ENCODE data around the gene RPS25.
"Not testable (repeated sequence)": the region's sequence is repeated elsewhere in the genome, so short reads cannot be mapped to it uniquely, and the experiment has no call there.

The RPS25 gene

DNA sequence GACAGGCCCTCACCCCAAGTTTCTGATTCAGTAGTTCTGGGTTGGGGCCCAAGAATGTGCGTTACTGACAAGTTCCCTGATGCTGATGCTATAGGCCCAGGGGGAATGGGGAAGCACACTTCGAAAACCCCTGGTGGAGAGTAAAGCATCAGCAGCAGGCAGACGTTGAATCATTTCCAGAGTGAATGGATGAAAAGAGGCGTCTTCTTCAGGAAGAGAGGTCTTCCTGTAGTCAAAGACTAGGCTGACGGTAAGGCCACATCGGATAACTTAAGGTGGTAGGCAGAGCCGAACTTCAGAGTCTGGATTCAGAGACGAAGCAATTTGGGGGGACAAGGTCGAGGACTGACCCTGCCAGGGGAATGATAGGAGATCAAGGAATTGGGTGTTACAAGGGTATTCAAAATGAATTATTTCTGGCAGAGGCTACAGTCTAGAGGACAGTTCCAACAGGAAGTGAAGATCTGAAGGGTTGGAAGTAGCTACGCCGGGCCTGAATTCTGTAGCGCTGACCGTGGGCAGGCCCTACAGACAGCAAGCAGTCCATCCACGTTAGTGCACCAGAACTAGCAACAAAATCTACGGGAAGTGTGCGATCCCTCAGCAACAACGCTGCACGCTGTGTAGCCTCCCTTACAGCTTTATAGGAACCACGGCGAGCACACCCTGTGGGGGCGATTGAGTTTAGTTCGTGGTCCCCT is 21.1 kb downstream of the RPS25 start:
- peaks cover 12% of the 10 kb centered on the region for H3K4me1 ChIP-seq (ENCODE audit: control insufficient read depth, insufficient read depth, low read length, poor library complexity, severe bottlenecking)
- H3K9me3 ChIP-seq (ENCODE audit: control insufficient read depth, low read length), result peaks cover 5% of the 10 kb centered on the region
- peak overlapping the region; percentile 96 for H3K4me3 ChIP-seq (ENCODE audit: extremely low read depth, insufficient read depth, low read length, poor library complexity, severe bottlenecking)
- 33% methylated on average over 19 to 22 of the region's 22 CpGs for WGBS, 2 experiments (ENCODE audit: insufficient coverage in 2 of 2)
- no peak overlapping the region for H3K27ac ChIP-seq (ENCODE audit: low read depth, low read length, severe bottlenecking)
- H3K36me3 ChIP-seq (ENCODE audit: control insufficient read depth, insufficient read depth, low read length), result peaks cover 40% of the 10 kb centered on the region

DNA sequence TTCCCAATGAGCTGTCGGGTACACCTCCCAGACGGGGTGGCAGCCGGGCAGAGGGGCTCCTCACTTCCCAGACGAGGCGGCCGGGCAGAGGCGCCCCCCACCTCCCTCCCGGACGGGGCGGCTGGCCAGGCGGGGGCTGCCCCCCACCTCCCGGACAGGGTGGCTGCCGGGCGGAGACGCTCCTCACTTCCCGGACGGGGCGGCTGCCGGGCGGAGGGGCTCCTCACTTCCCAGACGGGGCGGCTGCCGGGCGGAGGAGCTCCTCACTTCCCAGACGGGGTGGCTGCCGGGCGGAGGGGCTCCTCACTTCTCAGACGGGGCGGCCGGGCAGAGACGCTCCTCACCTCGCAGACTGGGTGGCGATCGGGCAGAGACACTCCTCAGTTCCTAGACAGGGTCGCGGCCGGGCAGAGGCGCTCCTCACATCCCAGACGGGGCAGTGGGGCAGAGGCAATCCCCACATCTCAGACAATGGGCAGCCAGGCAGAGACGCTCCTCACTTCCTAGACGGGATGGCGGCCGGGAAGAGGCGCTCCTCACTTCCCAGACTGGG is 26.6 kb downstream of the RPS25 start:
- H3K4me1 ChIP-seq (ENCODE audit: control insufficient read depth, insufficient read depth, low read length, poor library complexity, severe bottlenecking); H3K9me3 ChIP-seq (ENCODE audit: control insufficient read depth, low read length); H3K27ac ChIP-seq (ENCODE audit: low read depth, low read length, severe bottlenecking); H3K4me3 ChIP-seq (ENCODE audit: extremely low read depth, insufficient read depth, low read length, poor library complexity, severe bottlenecking): not testable (repeated sequence)
- WGBS, 2 experiments (ENCODE audit: insufficient coverage in 2 of 2), result 95 to 99% methylated on average over 17 to 21 of the region's 44 CpGs
- peaks cover 11% of the 10 kb centered on the region for H3K36me3 ChIP-seq (ENCODE audit: control insufficient read depth, insufficient read depth, low read length)

DNA sequence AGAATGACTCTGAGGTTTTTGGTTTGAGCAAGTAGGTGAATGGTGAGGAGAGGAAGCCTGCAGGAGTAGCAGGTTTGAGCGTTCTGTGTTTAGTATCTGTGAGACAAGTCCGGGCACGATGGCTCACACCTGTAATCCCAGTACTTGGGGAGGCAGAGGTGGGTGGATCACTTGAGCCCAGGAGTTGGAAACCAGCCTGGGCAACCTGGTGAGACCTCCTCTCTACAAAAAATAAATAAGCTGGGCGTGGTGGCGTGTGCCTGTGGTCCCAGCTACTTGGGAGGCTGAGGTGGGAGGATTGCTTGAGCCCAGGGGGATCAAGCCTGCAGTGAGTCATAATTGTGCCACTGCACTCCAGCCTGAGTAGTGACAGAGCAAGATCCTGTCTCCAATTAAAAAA is 29.9 kb downstream of the RPS25 start:
- 100% methylated on average over 3 to 4 of the region's 5 CpGs for WGBS, 2 experiments (ENCODE audit: insufficient coverage in 2 of 2)
- H3K4me3 ChIP-seq (ENCODE audit: extremely low read depth, insufficient read depth, low read length, poor library complexity, severe bottlenecking), result no peak overlapping the region
- H3K27ac ChIP-seq (ENCODE audit: low read depth, low read length, severe bottlenecking), result no peak overlapping the region
- H3K4me1 ChIP-seq (ENCODE audit: control insufficient read depth, insufficient read depth, low read length, poor library complexity, severe bottlenecking), result no peaks in the 10 kb centered on the region
- H3K36me3 ChIP-seq (ENCODE audit: control insufficient read depth, insufficient read depth, low read length), result no peaks in the 10 kb centered on the region
- peaks cover 5% of the 10 kb centered on the region for H3K9me3 ChIP-seq (ENCODE audit: control insufficient read depth, low read length)

DNA sequence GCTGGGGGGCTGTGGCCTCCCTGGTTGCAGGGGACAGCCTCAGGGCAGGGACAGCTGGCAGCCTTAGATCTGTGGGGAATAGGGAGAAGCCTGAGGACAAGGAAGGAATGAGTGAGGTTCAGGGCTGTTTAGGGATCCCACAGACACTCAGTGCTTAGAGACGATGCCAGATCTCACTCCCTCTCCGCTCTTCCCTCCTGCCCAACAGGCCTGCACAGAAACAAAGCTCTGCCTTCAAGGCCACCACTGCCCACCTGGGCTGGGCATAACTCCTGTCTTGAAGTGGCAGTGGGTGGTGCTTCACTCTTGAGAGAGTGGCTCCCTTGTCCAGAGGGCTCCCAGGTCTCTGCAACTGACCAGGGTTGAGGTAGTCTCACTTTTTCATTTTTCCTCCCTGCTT is 33.3 kb downstream of the RPS25 start:
- WGBS, 2 experiments (ENCODE audit: insufficient coverage in 2 of 2), result 76 to 100% methylated on average over 2 of the region's 2 CpGs
- Histone ChIP-seq H3K9me3 (ENCODE audit: control insufficient read depth, low read length) (no peaks in the 10 kb centered on the region), H3K36me3 (ENCODE audit: control insufficient read depth, insufficient read depth, low read length) (no peaks in the 10 kb centered on the region), H3K4me1 (ENCODE audit: control insufficient read depth, insufficient read depth, low read length, poor library complexity, severe bottlenecking) (no peaks in the 10 kb centered on the region), H3K27ac (ENCODE audit: low read depth, low read length, severe bottlenecking) (no peak overlapping the region), H3K4me3 (ENCODE audit: extremely low read depth, insufficient read depth, low read length, poor library complexity, severe bottlenecking) (no peak overlapping the region)

DNA sequence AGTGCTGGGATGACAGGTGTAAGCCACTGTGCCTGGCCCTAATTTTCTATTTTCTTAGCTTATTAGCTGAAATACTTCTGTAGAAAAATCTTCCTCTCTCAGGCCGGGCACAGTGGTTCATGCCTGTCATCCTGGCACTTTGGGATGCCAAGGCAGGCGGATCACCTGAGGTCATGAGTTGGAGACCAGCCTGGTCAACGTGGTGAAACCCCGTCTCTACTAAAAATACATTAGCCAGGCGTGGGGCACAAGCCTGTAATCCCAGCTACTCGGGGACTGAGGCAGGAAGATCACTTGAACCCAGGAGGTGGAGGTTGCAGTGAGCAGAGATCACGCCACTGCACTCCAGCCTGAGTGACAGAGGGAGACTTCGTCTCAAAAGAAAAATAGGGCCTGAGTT is 33.8 kb downstream of the RPS25 start:
- not testable (repeated sequence) for H3K27ac ChIP-seq (ENCODE audit: low read depth, low read length, severe bottlenecking); H3K9me3 ChIP-seq (ENCODE audit: control insufficient read depth, low read length); H3K4me1 ChIP-seq (ENCODE audit: control insufficient read depth, insufficient read depth, low read length, poor library complexity, severe bottlenecking); H3K36me3 ChIP-seq (ENCODE audit: control insufficient read depth, insufficient read depth, low read length); H3K4me3 ChIP-seq (ENCODE audit: extremely low read depth, insufficient read depth, low read length, poor library complexity, severe bottlenecking)
- 86 to 88% methylated on average over 8 of the region's 8 CpGs for WGBS, 2 experiments (ENCODE audit: insufficient coverage in 2 of 2)

DNA sequence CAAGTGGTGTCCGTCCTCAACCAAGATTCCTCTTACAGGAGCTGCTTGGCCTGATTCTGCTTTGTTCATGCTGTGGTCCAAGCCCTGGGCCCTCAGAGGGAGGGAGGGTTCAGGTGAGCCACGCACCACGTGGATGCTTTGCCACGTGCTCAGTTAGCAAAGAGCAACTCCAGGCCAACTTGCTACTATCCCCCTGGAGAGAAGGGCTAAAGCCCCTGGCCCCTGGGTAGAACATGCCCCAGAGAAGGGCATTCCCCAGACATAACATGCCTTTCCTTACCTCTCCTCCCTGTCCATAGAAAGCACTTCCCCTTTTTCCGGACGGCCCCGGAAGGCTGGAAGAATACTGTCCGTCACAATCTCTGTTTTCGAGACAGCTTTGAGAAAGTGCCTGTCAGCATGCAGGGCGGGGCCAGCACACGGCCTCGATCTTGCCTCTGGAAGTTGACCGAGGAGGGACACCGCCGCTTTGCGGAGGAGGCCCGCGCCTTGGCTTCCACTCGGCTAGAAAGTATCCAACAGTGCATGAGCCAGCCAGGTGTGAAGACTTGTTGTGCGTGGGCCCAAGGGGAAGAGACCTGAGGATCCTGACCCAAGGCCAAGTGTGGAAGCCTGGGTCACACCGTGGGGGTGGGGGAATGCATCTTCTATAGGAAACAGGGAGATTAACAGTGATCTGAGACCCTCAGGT is 37.8 kb downstream of the RPS25 start:
- Histone ChIP-seq H3K36me3 (ENCODE audit: control insufficient read depth, insufficient read depth, low read length) (no peaks in the 10 kb centered on the region), H3K9me3 (ENCODE audit: control insufficient read depth, low read length) (no peaks in the 10 kb centered on the region), H3K4me1 (ENCODE audit: control insufficient read depth, insufficient read depth, low read length, poor library complexity, severe bottlenecking) (no peaks in the 10 kb centered on the region), H3K27ac (ENCODE audit: low read depth, low read length, severe bottlenecking) (no peak overlapping the region), H3K4me3 (ENCODE audit: extremely low read depth, insufficient read depth, low read length, poor library complexity, severe bottlenecking) (no peak overlapping the region)
- 57 to 68% methylated on average over 18 of the region's 21 CpGs for WGBS, 2 experiments (ENCODE audit: insufficient coverage in 2 of 2)

DNA sequence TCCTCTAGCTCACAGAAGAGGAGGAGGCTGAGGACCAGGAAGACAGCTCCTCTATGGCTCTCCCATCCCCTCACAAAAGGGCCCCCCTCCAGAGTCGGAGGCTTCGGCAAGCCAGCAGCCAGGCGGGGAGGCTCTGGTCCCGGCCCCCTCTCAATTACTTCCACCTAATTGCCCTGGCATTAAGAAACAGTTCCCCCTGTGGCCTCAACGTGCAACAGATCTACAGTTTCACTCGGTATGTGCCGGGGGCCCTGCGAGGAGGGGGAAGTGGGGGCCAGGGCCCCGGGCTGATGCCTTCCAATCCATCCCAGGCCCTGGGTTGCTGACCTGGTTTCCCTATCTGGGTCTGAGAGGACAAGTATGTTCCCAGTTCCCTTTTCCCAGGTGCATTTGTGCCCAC is 38.7 kb downstream of the RPS25 start:
- Histone ChIP-seq H3K4me3 (ENCODE audit: extremely low read depth, insufficient read depth, low read length, poor library complexity, severe bottlenecking) (no peak overlapping the region), H3K36me3 (ENCODE audit: control insufficient read depth, insufficient read depth, low read length) (no peaks in the 10 kb centered on the region), H3K4me1 (ENCODE audit: control insufficient read depth, insufficient read depth, low read length, poor library complexity, severe bottlenecking) (no peaks in the 10 kb centered on the region), H3K27ac (ENCODE audit: low read depth, low read length, severe bottlenecking) (no peak overlapping the region), H3K9me3 (ENCODE audit: control insufficient read depth, low read length) (no peaks in the 10 kb centered on the region)
- WGBS, 2 experiments (ENCODE audit: insufficient coverage in 2 of 2), result 53 to 62% methylated on average over 7 to 8 of the region's 9 CpGs

DNA sequence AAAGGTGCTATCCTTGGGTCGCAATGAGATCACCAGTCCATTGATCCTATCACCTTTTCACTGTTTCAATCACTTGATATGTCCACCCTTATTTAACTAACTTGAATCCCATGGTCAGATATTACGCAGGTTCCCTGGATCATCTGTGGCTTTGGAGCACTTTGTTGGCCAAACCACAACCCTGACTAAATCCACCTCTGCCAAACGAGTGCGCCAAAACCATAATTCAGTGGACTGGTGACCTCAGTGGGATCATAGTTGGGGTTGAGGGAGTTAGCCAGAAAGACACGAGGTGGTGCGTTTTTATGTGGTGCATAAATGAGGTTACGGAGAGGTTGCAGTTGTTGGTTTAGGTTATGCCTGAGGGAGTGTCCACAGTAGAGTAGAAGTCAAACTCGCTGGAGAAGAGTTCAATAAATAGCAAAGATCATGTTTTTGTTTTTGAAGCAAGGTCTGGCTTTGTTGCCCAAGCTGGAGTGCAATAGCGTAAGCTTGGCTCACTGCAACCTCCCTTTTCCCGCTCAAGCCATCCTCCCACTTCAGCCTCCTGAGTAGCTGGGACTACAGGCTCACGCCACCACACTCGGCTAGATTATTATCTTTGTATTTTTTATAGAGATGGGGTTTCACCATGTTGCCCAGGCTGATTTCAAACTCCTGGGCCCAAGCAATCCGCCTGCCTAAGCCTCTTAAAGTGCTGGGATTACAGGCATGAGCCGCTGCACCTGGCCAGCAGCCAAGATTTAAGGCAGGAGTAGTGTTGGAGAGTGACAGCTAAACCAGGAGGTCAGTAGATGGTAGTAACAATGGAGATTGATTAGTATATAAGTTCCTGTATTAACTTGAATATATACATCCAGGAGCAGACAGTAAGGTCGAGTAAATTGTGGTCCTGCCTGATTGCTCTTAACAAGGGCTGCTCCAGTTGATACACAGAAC is 42.1 kb downstream of the RPS25 start:
- Histone ChIP-seq H3K9me3 (ENCODE audit: control insufficient read depth, low read length) (no peaks in the 10 kb centered on the region), H3K36me3 (ENCODE audit: control insufficient read depth, insufficient read depth, low read length) (no peaks in the 10 kb centered on the region), H3K4me1 (ENCODE audit: control insufficient read depth, insufficient read depth, low read length, poor library complexity, severe bottlenecking) (no peaks in the 10 kb centered on the region), H3K4me3 (ENCODE audit: extremely low read depth, insufficient read depth, low read length, poor library complexity, severe bottlenecking) (no peak overlapping the region), H3K27ac (ENCODE audit: low read depth, low read length, severe bottlenecking) (no peak overlapping the region)
- 92 to 94% methylated on average over 11 to 12 of the region's 15 CpGs for WGBS, 2 experiments (ENCODE audit: insufficient coverage in 2 of 2)

DNA sequence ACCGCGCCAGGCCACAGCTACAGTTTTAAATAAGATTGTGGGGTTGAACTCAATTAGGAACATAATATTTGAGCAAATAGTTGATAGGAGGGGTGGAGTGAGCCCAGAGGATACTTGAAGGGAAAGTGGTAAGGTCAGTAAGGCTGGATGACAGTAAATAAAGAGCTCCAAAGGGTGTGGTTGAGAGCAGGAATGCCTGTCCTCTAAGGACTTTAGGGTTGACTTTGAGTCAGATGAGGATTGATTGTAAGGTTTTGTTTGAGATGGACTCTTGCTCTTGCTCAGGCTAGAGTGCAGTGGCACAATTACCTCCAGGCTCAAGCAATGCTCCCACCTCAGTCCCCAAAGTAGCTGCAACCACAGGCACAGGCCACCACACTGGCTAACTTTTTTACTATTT is 44.2 kb downstream of the RPS25 start:
- Histone ChIP-seq H3K4me1 (ENCODE audit: control insufficient read depth, insufficient read depth, low read length, poor library complexity, severe bottlenecking) (no peaks in the 10 kb centered on the region), H3K4me3 (ENCODE audit: extremely low read depth, insufficient read depth, low read length, poor library complexity, severe bottlenecking) (no peak overlapping the region), H3K27ac (ENCODE audit: low read depth, low read length, severe bottlenecking) (no peak overlapping the region), H3K9me3 (ENCODE audit: control insufficient read depth, low read length) (no peaks in the 10 kb centered on the region), H3K36me3 (ENCODE audit: control insufficient read depth, insufficient read depth, low read length) (no peaks in the 10 kb centered on the region)
- WGBS, 2 experiments (ENCODE audit: insufficient coverage in 2 of 2), result 55 to 94% methylated on average over 2 of the region's 2 CpGs

DNA sequence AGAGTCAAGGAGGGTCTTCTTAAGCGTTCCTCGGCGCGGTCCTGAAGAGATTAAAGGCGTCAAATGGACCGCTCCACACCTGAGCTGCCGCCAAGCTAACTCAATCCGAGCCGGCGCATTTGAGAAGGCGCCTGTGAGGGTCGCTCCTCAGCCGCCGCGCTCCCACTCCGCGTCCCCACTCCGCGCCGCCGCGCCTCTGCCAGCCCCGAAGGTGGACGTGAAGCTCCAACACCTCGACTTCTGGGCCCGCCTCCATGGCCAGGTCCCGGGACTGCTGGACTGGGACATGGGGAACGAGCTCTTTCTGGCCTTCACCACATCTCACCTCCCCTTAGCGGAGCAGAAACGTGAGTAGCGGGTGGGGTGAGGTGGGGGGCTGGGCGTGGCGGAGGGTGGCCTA is 46.5 kb downstream of the RPS25 start, which contains the start of gene FOXR1:
FOXR1 (plus strand) TSS at position 116 of the 400 bp plus-strand sequence; CDS start at position 287, 171 bp downstream.
- Histone ChIP-seq H3K27ac (ENCODE audit: low read depth, low read length, severe bottlenecking) (no peak within 1 kb of the TSS), H3K4me1 (ENCODE audit: control insufficient read depth, insufficient read depth, low read length, poor library complexity, severe bottlenecking) (no peaks in the 10 kb centered on the region), H3K9me3 (ENCODE audit: control insufficient read depth, low read length) (no peaks in the 10 kb centered on the region), H3K4me3 (ENCODE audit: extremely low read depth, insufficient read depth, low read length, poor library complexity, severe bottlenecking) (no peak within 1 kb of the TSS), H3K36me3 (ENCODE audit: control insufficient read depth, insufficient read depth, low read length) (no peaks in the 10 kb centered on the region)
- 95 to 96% methylated on average over 25 to 26 of the region's 33 CpGs for WGBS, 2 experiments (ENCODE audit: insufficient coverage in 2 of 2)
